Tibial nerve (tissue), 4 donors: ENCODE data around the gene PZP. TPM values are rescaled to one million over a fixed set of nuclear protein-coding genes. Genes with fewer than 3 reads are reported as not detected.

ENCODE experiments used
- total RNA-seq, 4 donors: library from RNA; depleted of rRNA; stranded (reverse); fragments of >200 nt; gene quantifications; one replicate each; pipeline ENCODE4 v1.1.0, GENCODE V29; 2016

PZP gene
- total RNA-seq, 4 donors from 2014 or later: 0.22 to 0.59 (median 0.30) TPM; not detected in 1

Other genes with a start within 250 kb of the PZP start
- gene KLRG1, start 218.8 kb downstream of the PZP start, total RNA-seq: 1 to 10 TPM in 3 of 4 donors, not detected in 1; 2.7 to 7.9 (median 2.9) TPM
- 100 to 1,000 TPM; 183 to 396 (median 303) TPM for gene A2M, start 92.5 kb downstream of the PZP start, total RNA-seq